Keratinocyte (primary cell): ENCODE measurements around the gene NELL1. TPM values are rescaled to one million over a fixed set of nuclear protein-coding genes. Genes with fewer than 3 reads are reported as not detected.

ENCODE experiments used
- DNase-seq: peaks from one replicate; pipeline ENCODE4 v3.0.0-alpha.2; 2011; ENCODE audit warnings: low read depth, missing footprints, low spot score
- FAIRE-seq: peaks from 2 replicates; lab custom pipeline; 2011; peaks lifted over from hg19 to GRCh38; lab: Jason Lieb, UNC
- H2AFZ ChIP-seq: 2 replicates; pipeline ENCODE4 v1.6.0; 2012; ENCODE audit warnings: low read length, control low read depth, inconsistent platforms; ENCODE audit not compliant: control insufficient read depth
- H3K27ac ChIP-seq: 2 replicates; pipeline ENCODE4 v1.5.1; 2011; ENCODE audit warnings: low read length; ENCODE audit not compliant: control insufficient read depth, insufficient read depth
- H3K27me3 ChIP-seq: 3 replicates; pipeline ENCODE4 v1.6.0; 2011; ENCODE audit warnings: low read length; ENCODE audit not compliant: control insufficient read depth, insufficient read depth; ENCODE audit errors: extremely low read depth
- H3K36me3 ChIP-seq, 2 experiments: 2 replicates in 1 of 2; 3 replicates in 1 of 2; pipeline ENCODE4 v1.5.1; 2011; ENCODE audit warnings: low read length in 2 of 2, mild to moderate bottlenecking in 1 of 2; ENCODE audit not compliant: control insufficient read depth in 2 of 2, insufficient read depth in 2 of 2; ENCODE audit errors: extremely low read depth in 1 of 2
- H3K4me1 ChIP-seq: 3 replicates; pipeline ENCODE4 v1.5.1; 2011; ENCODE audit warnings: low read length; ENCODE audit not compliant: control insufficient read depth, insufficient read depth; ENCODE audit errors: extremely low read depth
- H3K4me2 ChIP-seq: 3 replicates; pipeline ENCODE4 v1.6.0; 2011; ENCODE audit warnings: low read depth, low read length; ENCODE audit not compliant: control insufficient read depth, insufficient read depth; ENCODE audit errors: extremely low read depth
- H3K4me3 ChIP-seq, 3 experiments: fragments of 200-600 bp in 1 of 3; sonication (generic) in 1 of 3; 2 replicates in 2 of 3; 3 replicates in 1 of 3; pipeline ENCODE4 v1.5.1; 2011 to 2016; ENCODE audit warnings: low read length in 3 of 3, mild to moderate bottlenecking in 3 of 3, control low read depth in 2 of 3, inconsistent platforms in 1 of 3, low read depth in 1 of 3, mixed read lengths in 1 of 3, mixed run types in 1 of 3, moderate library complexity in 1 of 3; ENCODE audit not compliant: control insufficient read depth in 2 of 3, insufficient read depth in 2 of 3; ENCODE audit errors: extremely low read depth in 1 of 3
- H3K79me2 ChIP-seq: 2 replicates; pipeline ENCODE4 v1.6.0; 2012; ENCODE audit warnings: low read length; ENCODE audit not compliant: control insufficient read depth, insufficient read depth
- H3K9ac ChIP-seq: 3 replicates; pipeline ENCODE4 v1.6.0; 2011; ENCODE audit warnings: low read length; ENCODE audit not compliant: control insufficient read depth, insufficient read depth; ENCODE audit errors: extremely low read depth
- H3K9me1 ChIP-seq: 3 replicates; pipeline ENCODE4 v1.6.0; 2011; ENCODE audit warnings: low read length; ENCODE audit not compliant: control insufficient read depth, insufficient read depth; ENCODE audit errors: extremely low read depth
- H3K9me3 ChIP-seq: 2 replicates; pipeline ENCODE4 v1.5.1; 2012; ENCODE audit warnings: low read depth, low read length; ENCODE audit not compliant: control insufficient read depth
- H4K20me1 ChIP-seq: 3 replicates; pipeline ENCODE4 v1.6.0; 2011; ENCODE audit warnings: low read length; ENCODE audit not compliant: control insufficient read depth, insufficient read depth; ENCODE audit errors: extremely low read depth
- EZH2 ChIP-seq: IDR thresholded peaks from one replicate; pipeline ENCODE4 v1.6.1; 2012; ENCODE audit warnings: inconsistent platforms, mild to moderate bottlenecking, low read length, moderate library complexity
- dilution Hi-C: fragments of 300-500 bp; cut with MboI; formaldehyde crosslinking; loops from one replicate; pipeline ENCODE4 v1.7.0; 2020; ENCODE audit warnings: low sequenced_read_pairs; ENCODE audit not compliant: extremely low pct_ligation_motif_present
- polyA plus RNA-seq, 5 experiments: library from polyadenylated mRNA; depleted of rRNA in 3 of 5; stranded (reverse) in 3 of 5; stranded (forward) in 1 of 5; unstranded in 1 of 5; fragments of >200 nt; gene quantifications; 1 replicate in 1 of 5; 2 replicates in 3 of 5; 3 replicates in 1 of 5; pipeline versions ENCODE4 v1.2.1 to v1.2.3, GENCODE V29; 2011 to 2012; ENCODE audit warnings: missing spikeins in 2 of 5, low read depth in 1 of 5, low replicate concordance in 1 of 5
- TF ChIP-seq, protein P1 (sequence below), 3 experiments: IDR thresholded peaks in 1 of 3; conservative IDR thresholded peaks in 1 of 3; optimal IDR thresholded peaks in 1 of 3; 2 replicates in 2 of 3; 3 replicates in 1 of 3; pipeline versions ENCODE3 to v1.5.1; 2011; ENCODE audit warnings: low read length in 3 of 3, mild to moderate bottlenecking in 3 of 3, moderate library complexity in 2 of 3, control low read depth in 1 of 3, inconsistent platforms in 1 of 3; ENCODE audit not compliant: insufficient read depth in 2 of 3; ENCODE audit errors: extremely low read depth in 1 of 3

Gene NELL1
- polyA plus RNA-seq, 1 donor (not counting 4 experiments of a cell fraction or from before 2014, with no cell fraction given): not detected

DNA sequence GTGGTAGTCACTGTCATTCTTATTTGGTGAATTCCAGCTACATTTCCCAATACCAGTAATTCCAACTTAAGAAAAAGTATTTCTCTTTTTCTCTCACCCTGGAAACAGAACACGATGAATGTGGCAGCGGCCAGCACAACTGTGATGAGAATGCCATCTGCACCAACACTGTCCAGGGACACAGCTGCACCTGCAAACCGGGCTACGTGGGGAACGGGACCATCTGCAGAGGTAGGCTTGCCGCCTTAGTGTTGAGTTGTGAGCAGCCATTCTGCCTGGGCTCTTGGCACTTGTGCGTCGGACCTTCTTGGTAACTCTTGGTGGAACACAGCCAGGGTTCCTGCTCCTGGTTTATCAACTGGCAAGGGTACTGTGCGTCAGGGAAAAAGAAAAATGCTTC is 559.8 kb downstream of the NELL1 start:
- H3K9ac ChIP-seq: no peak overlapping the region
- no peaks in the 10 kb centered on the region for H3K36me3 ChIP-seq
- FAIRE-seq (no peak), DNase-seq (no peak)
- no peak overlapping the region for H3K4me2 ChIP-seq
- no peak overlapping the region for H2AFZ ChIP-seq
- no peaks in the 10 kb centered on the region for H3K79me2 ChIP-seq
- no peak overlapping the region for H3K27ac ChIP-seq
- dilution Hi-C loops: no loop called here
- no peak overlapping the region for H3K4me3 ChIP-seq
- H3K9me1 ChIP-seq: no peaks in the 10 kb centered on the region
- H3K4me1 ChIP-seq: no peaks in the 10 kb centered on the region
- no peaks in the 10 kb centered on the region for H3K9me3 ChIP-seq
- TF ChIP-seq EZH2: no peak
- TF ChIP-seq, protein P1, sequence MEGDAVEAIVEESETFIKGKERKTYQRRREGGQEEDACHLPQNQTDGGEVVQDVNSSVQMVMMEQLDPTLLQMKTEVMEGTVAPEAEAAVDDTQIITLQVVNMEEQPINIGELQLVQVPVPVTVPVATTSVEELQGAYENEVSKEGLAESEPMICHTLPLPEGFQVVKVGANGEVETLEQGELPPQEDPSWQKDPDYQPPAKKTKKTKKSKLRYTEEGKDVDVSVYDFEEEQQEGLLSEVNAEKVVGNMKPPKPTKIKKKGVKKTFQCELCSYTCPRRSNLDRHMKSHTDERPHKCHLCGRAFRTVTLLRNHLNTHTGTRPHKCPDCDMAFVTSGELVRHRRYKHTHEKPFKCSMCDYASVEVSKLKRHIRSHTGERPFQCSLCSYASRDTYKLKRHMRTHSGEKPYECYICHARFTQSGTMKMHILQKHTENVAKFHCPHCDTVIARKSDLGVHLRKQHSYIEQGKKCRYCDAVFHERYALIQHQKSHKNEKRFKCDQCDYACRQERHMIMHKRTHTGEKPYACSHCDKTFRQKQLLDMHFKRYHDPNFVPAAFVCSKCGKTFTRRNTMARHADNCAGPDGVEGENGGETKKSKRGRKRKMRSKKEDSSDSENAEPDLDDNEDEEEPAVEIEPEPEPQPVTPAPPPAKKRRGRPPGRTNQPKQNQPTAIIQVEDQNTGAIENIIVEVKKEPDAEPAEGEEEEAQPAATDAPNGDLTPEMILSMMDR (optimal IDR thresholded peaks at IDR 0.05 in 1 of 3, IDR thresholded peaks at IDR 0.05 in 1 of 3, conservative IDR thresholded peaks at IDR 0.05 in 1 of 3; ENCODE audit: extremely low read depth in 1 of 3, insufficient read depth in 2 of 3, low read length in 3 of 3): no peak
- H4K20me1 ChIP-seq: no peaks in the 10 kb centered on the region
- H3K27me3 ChIP-seq: no peaks in the 10 kb centered on the region

DNA sequence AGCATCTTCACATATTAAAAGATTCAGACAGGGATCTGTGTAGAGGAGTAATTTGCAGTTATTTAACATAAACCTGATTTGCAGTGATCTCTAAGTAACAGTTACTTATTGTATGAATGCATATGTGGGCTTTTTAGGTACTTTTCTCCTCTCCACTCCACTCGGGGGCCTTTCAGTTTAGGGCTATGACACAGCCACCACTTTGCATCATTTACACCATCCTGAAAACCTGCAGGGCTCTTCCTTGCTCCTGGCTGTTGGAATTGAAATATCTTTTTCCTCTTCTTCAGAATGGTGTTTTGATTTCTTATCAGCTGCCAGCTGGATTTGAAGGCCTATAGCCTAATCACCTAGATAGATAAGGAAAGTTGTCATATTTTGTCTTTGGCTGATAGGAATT is 580.8 kb downstream of the NELL1 start:
- Histone ChIP-seq H3K27me3 (no peaks in the 10 kb centered on the region), H3K9me1 (no peaks in the 10 kb centered on the region), H3K36me3 (no peaks in the 10 kb centered on the region), H4K20me1 (no peaks in the 10 kb centered on the region), H3K9me3 (no peaks in the 10 kb centered on the region), H3K9ac (no peak overlapping the region), H3K4me3 (no peak overlapping the region), H3K4me1 (no peaks in the 10 kb centered on the region), H3K27ac (no peak overlapping the region), H3K79me2 (no peaks in the 10 kb centered on the region), H2AFZ (no peak overlapping the region), H3K4me2 (no peak overlapping the region)
- TF ChIP-seq EZH2: no peak
- TF ChIP-seq, protein P1 (optimal IDR thresholded peaks at IDR 0.05 in 1 of 3, IDR thresholded peaks at IDR 0.05 in 1 of 3, conservative IDR thresholded peaks at IDR 0.05 in 1 of 3; ENCODE audit: extremely low read depth in 1 of 3, insufficient read depth in 2 of 3, low read length in 3 of 3): no peak
- dilution Hi-C loops: no loop called here
- DNase-seq (no peak), FAIRE-seq (no peak)
